Vagina (tissue), 2 donors: ENCODE results near the gene SEC22C. TPM values are rescaled to one million over a fixed set of nuclear protein-coding genes. Genes with fewer than 3 reads are reported as not detected.

Source experiments
- DNase-seq, 2 donors: peaks; one replicate each; pipeline ENCODE4 v3.0.0-alpha.2; 2017; ENCODE audit errors: extremely low spot score in 2 of 2
- H3K27ac ChIP-seq: fragments of 200-600 bp; sonication (generic); one replicate; pipeline ENCODE4 v1.5.1; 2019
- H3K27me3 ChIP-seq: fragments of 200-600 bp; sonication (generic); one replicate; pipeline ENCODE4 v1.5.1; 2019
- H3K36me3 ChIP-seq, 2 donors: fragments of 200-600 bp; sonication (generic); one replicate each; pipeline ENCODE4 v1.5.1; 2017 to 2019
- H3K4me1 ChIP-seq: fragments of 200-600 bp; sonication (generic); one replicate; pipeline ENCODE4 v1.5.1; 2019
- H3K4me3 ChIP-seq, 2 donors: fragments of 200-600 bp; sonication (generic); 1 replicate in 1 of 2; 2 replicates in 1 of 2; pipeline ENCODE4 v1.5.1; 2016 to 2019
- H3K9me3 ChIP-seq: fragments of 200-600 bp; sonication (generic); one replicate; pipeline ENCODE4 v1.5.1; 2019
- CTCF ChIP-seq, 3 experiments: fragments of 450-650 bp in 2 of 3; fragments of 200-600 bp in 1 of 3; sonication (generic) in 1 of 3; IDR thresholded peaks; one replicate each; pipeline ENCODE4 v1.5.1; 2017 to 2019; ENCODE audit warnings: antibody characterized with exemption in 3 of 3, mild to moderate bottlenecking in 2 of 3, moderate library complexity in 2 of 3
- POLR2A ChIP-seq, 2 donors: fragments of 450-650 bp; IDR thresholded peaks; one replicate each; pipeline ENCODE4 v1.6.1; 2017; ENCODE audit warnings: antibody characterized with exemption in 2 of 2, mild to moderate bottlenecking in 2 of 2, moderate library complexity in 2 of 2
- POLR2AphosphoS5 ChIP-seq, 2 donors: sonication (generic); formaldehyde crosslinking; IDR thresholded peaks; one replicate each; pipeline ENCODE4 v1.9.0; 2017; ENCODE audit warnings: antibody characterized with exemption in 2 of 2, mild to moderate bottlenecking in 2 of 2, low read depth in 1 of 2; ENCODE audit not compliant: insufficient read depth in 1 of 2
- intact Hi-C: fragments of 100-400 bp; cut with DNase I; formaldehyde crosslinking; loops from one replicate; pipeline ENCODE4 v1.15.1; 2023
- total RNA-seq: library from RNA; depleted of rRNA; stranded (reverse); fragments of >200 nt; gene quantifications from one replicate; pipeline ENCODE4 v1.2.3, GENCODE V29; 2016

The SEC22C gene
- 27.5 TPM for total RNA-seq

GRCh38 chr3:42581709-42582473, at the start of gene SEC22C:
SEC22C (minus strand) TSS chr3:42581967; CDS start chr3:42569046, 12,921 bp downstream.
- TF ChIP-seq POLR2AphosphoS5 (IDR thresholded peaks at IDR 0.05; ENCODE audit: insufficient read depth in 1 of 2, low read depth in 1 of 2) (peak; percentile 80 to 98), POLR2A (IDR thresholded peaks at IDR 0.05) (peak; percentile 34 to 83), CTCF (IDR thresholded peaks at IDR 0.05) (no peak)
- Histone ChIP-seq H3K27me3 (no peaks in the 10 kb centered on the region), H3K9me3 (no peaks in the 10 kb centered on the region), H3K36me3 (no peaks in the 10 kb centered on the region), H3K4me1 (peaks cover 25% of the 10 kb centered on the region), H3K27ac (peak within 1 kb of the TSS; percentile 90), H3K4me3 (peak within 1 kb of the TSS; percentile 57 to 72)
- intact Hi-C loops = no loop called here
- peak in 1 of 2 donors; percentile 97 for DNase-seq

GRCh38 chr3:42613462-42613861, 31.7 kb upstream of the SEC22C start:
- Histone ChIP-seq H3K4me3 (no peak overlapping the region), H3K27me3 (no peaks in the 10 kb centered on the region), H3K27ac (no peak overlapping the region), H3K9me3 (no peaks in the 10 kb centered on the region), H3K4me1 (peaks cover 54% of the 10 kb centered on the region), H3K36me3 (peaks cover 0 to 6% of the 10 kb centered on the region in 2 donors)
- intact Hi-C loops = no loop called here
- peak in 1 of 3 experiments; percentile 20 for TF ChIP-seq CTCF (IDR thresholded peaks at IDR 0.05)
- no peak for TF ChIP-seq POLR2AphosphoS5 (IDR thresholded peaks at IDR 0.05; ENCODE audit: insufficient read depth in 1 of 2, low read depth in 1 of 2)
- DNase-seq = no peak

GRCh38 chr3:42612928-42613327, 31.2 kb upstream of the SEC22C start:
- intact Hi-C loops = no loop called here
- Histone ChIP-seq H3K36me3 (peaks cover 0 to 1% of the 10 kb centered on the region in 2 donors), H3K4me1 (peaks cover 59% of the 10 kb centered on the region), H3K9me3 (no peaks in the 10 kb centered on the region), H3K4me3 (no peak overlapping the region), H3K27me3 (no peaks in the 10 kb centered on the region), H3K27ac (no peak overlapping the region)
- DNase-seq = no peak
- TF ChIP-seq POLR2A (IDR thresholded peaks at IDR 0.05) (no peak), CTCF (IDR thresholded peaks at IDR 0.05) (no peak), POLR2AphosphoS5 (IDR thresholded peaks at IDR 0.05; ENCODE audit: insufficient read depth in 1 of 2, low read depth in 1 of 2) (no peak)

- peaks cover 63% of the 10 kb centered on the region for H3K4me1 ChIP-seq
- intact Hi-C loops = no loop called here
Observed at GRCh38 chr3:42612217-42612616, 30.4 kb upstream of the SEC22C start.

More at GRCh38 chr3:42612217-42612616, 30.4 kb upstream of the SEC22C start:
- no peaks in the 10 kb centered on the region for H3K27me3 ChIP-seq
- no peaks in the 10 kb centered on the region for H3K36me3 ChIP-seq
- TF ChIP-seq POLR2AphosphoS5 (IDR thresholded peaks at IDR 0.05; ENCODE audit: insufficient read depth in 1 of 2, low read depth in 1 of 2) (peak in 1 of 2 donors; percentile 68), CTCF (IDR thresholded peaks at IDR 0.05) (no peak)
- no peak overlapping the region for H3K4me3 ChIP-seq
- no peak for DNase-seq
- no peaks in the 10 kb centered on the region for H3K9me3 ChIP-seq
- H3K27ac ChIP-seq = peak overlapping the region; percentile 52
